Hepatocyte (in vitro differentiated cells): ENCODE results near the gene GAB1.

Experiments used
- CTCF ChIP-seq: fragments of 200-600 bp; sonication (generic); IDR thresholded peaks from 2 replicates; pipeline ENCODE4 v1.5.1; 2016; ENCODE audit warnings: antibody characterized with exemption, mild to moderate bottlenecking; ENCODE audit not compliant: poor library complexity
- EZH2 ChIP-seq: fragments of 200-600 bp; sonication (generic); IDR thresholded peaks from 2 replicates; pipeline ENCODE4 v1.6.1; 2016; ENCODE audit warnings: antibody characterized with exemption, mild to moderate bottlenecking, borderline replicate concordance

DNA sequence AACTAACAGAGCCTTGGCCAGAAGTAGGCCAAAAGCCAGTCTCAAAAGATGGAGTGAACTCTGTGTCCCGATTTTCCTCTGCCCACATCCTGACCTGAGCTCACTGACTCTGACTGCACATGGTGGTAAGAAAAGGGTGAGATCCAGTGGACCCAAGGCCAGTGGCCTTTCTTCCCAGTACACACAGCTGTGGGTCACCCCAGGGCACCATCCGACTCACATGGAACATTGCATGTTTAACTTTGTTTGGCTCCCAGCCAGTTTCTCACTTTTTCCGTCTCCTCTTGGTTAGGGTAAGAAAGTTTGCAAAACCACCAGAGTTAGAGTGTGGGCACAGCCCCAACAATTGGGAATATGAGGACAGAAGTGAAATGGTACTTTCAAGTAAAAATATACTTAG, 69.8 kb downstream of the GAB1 start:
- TF ChIP-seq CTCF (no peak), EZH2 (no peak)
